Right hindlimb (tissue), 1 donor: ENCODE data around the gene ZBTB16.

Source experiments
- DNase-seq: peaks from one replicate; pipeline ENCODE4 v3.0.0-alpha.2; 2018

The ZBTB16 gene

DNA sequence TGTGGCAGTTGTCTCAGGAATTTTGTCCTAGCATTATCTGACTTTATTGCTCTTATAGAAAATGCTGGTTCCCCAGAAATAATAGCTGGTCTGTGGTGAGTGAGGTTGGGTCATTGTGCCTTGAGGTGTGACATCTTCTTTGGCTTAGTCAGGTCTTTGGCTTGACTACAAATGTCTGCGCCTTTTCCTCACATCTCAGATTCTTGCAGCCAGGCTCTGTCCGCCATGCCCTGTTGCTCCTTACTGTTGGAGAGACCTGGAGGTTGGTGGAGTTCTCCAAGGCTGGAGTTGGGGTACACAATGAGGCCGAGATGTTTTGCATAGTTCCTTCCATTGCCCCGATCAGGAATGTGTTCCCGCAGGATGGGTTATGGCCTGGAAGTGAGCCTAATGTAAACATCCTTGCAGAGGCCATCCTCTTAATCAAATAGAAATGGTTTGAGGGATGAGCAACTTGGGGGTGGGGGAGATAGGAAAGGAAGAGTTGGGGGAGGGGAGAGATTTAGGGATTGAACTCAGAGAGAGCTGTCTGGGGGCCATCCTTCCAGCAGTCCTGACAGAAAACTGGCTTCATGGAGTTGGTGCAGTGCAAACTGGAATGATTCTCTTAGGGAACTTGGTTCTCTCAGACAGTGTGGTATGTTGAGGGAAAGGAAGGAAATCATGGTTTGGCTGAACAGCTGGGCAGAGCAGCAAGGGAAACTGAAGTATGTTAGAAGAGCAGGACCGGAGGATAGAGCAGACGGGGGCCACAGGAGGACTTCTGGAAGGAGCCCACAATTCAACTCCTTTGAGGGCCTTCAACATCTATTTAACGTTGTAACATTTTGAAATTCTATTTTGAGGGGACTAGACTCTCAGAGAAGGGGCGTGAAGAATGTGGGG, 49.9 kb downstream of the ZBTB16 start:
- DNase-seq: no peak

DNA sequence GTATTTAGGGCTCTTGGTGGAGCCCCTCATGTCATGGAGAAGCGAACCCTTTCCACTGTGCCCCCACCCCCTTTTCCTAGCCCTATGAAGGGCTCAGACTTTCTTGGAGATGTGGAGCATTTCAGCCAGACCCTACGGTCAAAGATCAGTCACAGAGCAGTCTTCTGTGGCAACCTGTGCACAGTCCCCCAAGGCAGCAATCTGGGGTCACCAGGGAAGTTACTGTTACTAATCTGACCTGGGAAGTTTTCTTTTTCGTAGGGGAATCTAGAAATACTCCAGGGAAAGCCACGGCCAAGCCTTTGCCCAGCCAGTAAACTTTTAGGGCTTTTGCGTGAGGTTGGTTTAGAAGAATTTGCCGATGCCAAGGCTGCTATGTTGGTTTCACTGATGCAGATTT, 50.6 kb downstream of the ZBTB16 start:
- no peak for DNase-seq

DNA sequence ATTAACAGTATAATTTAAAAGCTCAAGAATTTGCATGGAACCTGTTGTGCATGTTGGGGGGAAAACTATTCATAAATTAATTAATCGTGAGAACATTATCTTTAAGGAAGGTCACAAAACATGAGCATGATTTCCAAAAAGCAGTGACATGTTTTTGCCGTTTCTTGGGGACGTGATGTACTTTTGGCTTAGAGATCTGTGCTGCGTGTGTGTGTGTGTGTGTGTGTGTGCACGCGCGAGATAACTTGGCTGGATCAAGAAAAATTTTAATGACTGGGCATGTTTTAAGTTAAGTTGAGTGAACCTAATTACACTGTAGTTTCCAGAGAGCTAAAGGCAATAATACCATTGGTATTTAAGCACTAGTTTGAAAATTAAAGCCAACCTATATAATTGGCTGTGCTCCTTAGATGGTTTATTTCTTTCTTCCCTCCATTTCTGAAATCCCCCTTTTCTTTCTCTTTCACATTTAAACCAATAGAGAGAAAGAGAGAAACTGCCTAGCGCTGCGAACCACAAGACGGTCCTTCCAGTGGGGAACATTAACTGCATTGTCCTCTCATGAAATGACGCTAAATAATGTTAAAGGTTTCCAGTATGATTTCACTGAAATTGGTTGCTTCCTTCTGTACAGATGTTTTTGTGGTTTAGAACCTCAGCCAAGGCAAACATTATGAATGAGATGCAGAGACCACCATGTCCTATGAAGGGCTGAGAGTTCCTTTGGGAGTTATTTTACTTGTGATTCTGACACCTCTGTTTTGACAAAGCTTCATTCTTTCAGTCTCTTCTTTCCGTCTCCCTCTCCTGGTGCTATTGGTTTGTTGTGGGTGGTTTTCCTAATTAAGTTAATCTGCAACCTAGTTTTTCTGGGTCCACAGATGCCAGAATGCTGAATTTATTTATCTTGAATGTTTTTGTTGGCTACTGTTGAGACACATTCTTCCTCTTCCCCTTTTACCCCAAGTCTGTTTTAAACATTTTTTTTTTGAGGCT, 51.7 kb downstream of the ZBTB16 start:
- DNase-seq: no peak

DNA sequence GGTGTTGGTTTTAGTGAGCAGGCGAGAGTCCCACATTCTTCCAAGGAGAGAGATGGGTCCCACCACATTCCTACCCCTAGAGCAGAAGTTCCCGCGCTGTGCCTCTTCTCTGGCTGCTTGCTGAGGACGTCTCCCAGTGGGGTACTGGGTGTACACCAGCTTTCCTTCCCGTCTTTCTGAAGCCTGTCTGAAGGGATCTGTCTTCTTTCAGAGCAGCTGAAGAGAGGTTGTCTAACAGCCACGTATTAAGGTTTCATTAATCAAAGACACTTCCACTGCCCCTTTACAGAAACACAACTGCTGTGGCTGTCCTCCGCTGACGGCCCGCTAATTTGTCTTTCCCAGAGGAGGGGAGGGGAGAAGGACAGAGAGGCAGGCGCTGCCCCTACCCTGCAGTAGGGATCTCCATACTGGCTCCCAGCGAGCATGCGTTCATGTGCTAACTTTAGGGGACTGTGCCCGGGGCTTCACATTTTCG, 56.0 kb downstream of the ZBTB16 start:
- DNase-seq: no peak

DNA sequence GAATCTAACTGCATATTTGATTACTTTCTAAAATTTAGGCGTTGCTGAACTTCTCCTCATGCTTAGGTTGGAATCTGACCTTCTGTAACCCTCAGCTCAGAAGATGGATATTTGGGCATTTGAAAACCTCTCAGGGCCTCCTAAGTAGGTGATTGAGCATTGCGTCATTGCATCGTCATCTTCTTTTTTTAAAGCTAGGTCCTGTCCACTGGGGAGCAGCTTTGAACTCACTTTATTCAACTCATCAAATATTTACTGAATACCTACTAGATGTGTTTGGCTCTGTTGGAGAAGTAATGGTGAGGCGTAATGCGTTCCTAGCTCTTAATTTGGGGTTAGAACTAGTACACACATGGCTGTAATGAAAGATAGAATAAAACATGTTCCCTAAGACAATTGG, 56.8 kb downstream of the ZBTB16 start:
- no peak for DNase-seq

DNA sequence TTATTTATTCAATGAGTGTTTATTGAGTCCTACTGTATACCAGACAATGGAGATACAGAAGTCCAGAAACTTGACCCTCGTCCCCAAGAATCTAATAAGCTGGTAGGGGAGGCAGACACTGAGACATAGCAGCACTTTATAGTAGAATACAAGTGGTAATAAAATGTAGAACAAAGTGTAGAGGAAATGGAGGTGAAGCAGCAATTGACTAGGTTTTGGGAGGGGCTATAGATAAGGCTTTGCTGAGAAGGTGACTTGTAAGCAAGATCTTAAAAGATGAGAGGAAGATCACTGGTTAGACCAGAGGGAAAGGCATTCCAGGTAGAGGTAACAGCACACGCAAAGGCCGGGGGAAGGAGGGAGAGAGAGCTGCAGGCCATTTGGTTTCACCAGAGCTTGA, 57.3 kb downstream of the ZBTB16 start:
- DNase-seq: no peak

DNA sequence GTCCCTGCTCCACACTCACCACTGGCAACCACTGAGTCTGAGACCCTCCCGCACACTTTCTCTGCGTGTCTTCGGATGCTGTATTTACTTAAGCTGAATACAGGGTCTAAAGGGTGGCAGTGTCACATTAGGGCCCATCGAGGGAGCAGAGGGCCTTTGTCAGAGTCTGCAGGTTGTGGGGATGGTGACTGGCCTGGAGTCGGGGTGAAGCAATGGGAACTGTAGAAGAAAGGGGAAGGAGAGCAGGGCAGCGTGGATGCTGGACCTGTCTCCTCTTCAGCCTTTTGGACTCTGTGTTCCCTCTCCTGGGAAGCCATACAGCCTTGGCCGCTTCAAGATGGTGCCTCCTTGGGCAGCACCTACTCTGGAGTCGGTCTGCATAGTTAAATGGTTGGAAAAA, 61.1 kb downstream of the ZBTB16 start:
- no peak for DNase-seq

DNA sequence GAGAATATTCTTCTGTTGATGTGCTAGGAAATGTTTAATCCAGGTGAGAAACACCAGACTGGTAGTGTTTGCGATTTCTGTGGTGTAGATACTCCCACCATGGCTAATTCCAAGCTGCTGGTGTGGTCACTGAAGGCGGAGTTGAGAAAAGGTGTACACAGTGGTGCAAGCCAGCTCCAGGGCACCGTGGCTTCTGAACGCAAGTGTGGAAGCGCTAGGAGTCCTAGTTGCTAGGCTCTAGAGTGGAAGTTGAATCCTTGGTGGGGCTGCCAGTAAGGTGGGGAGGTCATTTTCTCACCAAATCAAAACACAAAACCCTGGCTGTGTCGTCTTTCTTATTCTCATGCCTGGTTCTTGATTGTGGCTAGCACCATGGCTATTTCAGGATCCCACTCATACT, 61.6 kb downstream of the ZBTB16 start:
- DNase-seq: no peak

DNA sequence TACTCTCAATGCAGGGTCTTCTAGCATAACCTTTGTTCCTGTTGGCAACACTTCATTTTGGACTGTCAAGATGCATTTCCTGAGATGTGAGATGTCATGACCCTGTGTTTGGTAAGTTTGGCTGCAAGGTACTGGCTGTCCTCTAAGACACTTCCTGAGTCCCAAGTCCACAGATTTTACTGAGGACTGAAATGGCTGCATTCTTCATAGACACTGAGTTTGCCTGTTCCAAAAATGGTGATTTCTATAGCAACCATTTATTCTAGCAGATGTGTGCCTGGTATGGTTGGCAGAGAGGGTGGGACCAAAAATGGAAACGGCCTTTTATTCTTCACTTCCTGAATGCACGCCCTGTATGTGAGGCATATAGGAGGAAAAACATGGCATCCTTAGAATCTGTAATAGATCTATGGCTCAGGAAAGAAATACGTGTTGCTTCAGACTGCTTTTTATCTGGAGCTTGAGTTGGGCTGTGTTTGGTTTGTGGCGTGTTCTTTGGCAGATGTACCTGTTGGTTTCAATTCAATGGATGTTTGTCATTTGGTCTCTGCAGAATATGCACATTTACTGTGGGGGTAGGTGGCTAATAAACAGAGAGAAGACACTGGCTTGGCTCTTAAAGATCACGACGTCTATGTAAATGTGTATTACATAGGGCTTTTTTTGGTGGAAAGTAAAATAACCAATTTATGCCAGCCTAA, 62.4 kb downstream of the ZBTB16 start:
- DNase-seq: no peak

DNA sequence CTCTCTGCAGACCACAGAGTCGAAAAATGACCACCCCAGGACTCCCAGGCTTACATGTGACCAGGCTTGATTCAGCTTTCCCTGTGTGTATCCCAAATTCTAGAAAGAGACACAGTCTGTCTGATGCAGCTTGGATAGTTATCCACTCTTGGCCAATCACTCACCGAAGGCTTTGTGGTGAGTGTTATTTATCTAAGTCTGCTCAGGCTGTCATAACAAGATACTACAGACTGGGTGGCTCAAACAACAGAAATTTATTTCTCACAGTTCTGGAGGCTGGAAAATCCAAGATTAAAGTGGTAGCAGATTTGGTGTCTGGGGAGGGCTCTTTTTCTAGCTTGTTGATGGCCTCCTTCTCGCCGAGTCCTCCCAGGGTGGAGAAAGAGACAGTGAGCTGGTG, 63.2 kb downstream of the ZBTB16 start:
- DNase-seq: no peak

DNA sequence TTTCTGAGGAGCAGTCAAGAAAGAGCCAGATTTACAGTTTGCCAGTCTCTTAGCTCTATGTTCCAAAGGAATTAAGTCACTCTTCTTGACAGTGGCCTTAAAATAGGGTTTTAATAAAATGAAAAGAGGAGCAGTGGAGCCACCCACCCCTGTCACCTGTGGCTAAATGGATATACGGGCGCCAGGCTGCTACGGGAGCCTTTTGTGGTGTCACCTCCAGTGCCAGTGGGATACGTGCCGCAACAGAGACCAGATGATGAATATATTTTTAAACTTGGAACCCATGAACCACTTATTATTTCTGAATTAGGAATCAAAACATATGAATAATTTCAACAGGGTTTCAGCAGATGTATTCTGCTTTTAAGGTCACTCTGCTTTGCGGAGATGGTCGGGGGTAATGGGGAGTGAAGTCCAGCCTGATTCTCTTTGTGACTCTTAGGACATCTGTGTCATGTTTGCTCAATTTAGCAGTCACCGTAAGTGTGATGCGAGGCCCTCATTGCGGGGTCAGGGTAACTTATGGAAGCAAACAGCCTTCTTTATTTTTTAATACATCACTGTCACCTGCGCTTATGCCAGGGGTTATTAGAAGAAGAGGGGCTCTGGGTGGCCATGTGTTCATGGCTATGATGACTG, 64.3 kb downstream of the ZBTB16 start:
- no peak for DNase-seq

DNA sequence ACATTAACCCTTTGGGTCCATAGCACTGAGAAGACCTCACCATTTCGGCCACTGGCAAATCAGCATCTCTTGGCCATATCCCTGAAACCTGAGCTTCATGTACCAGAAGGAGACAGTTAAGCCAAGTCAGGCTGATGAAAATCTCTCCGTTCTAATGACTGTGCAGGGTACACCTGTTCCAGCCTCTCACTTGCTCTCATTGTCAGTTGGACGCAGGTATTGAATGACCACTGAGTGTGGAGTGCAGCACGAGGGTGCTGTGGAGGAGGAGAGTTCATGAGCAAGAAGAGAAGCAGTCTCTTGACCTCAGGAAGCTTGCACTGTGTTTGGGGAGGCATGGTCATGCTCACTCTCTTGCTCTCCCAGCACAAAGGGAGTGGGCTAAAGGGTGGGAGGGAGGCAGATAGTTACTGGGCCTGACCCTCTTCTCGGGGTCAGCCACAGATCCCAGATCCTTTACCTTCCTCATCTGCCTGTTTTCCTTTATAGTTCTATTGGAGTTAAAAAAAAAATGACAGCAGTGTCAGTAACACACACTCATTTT, 65.2 kb downstream of the ZBTB16 start:
- DNase-seq: no peak

DNA sequence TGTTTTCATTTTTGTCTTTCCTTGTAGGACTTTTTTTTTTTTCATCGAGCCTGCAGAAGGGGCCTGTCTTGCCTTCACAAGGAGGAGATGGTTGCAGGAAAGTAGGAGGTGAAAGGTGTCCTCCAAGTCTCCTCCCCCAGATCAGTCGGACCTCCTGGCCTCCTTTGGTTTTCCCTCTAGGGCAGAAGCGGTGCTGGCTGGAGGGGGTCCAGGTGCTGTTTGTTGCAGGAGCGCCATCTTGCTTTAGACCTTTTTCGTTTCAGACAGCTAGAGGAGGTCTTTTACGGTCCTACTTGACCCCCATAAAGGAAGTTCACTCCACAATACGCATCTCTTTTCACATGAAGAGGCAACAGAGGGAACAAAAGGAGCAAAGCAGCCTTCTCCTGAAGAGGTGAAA, 66.0 kb downstream of the ZBTB16 start:
- DNase-seq: no peak

DNA sequence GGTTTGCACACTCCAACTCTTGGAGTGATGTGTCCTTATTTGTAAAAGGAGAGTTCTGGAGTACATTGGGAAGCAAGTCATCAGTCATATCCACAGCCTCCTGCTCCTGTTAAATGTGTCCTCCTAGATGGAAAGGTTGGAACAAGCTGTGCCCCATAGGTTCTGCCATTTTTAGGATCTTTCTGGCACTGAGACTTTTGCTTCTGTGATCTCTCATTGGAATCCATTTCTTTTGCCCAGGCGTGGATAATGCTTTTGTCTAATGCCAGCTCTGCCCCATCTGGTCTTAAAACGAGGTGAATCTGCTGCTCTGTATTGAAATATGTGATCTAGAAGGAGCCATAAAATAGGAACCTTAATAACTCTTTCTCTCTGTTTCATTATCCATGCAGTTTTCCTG, 66.4 kb downstream of the ZBTB16 start:
- no peak for DNase-seq

DNA sequence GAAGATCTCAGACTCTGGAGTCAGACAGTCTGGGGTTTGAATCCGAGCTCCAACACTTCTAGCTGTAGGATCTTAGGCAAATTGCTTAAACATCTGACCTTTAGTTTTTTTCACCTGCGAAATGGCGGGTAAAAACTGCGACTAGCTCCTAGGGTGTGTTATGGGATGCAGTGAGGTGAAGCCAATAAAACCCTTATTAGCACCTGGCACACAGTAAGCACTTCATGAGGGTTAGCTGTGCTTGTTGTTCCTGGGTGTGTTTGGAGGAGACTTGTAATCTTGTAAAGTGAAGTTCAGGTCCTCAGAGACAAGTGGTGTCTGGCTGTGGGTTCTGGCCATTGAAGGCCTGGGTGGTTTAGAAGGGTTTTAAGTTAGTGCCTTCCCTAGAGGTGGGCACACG, 68.9 kb downstream of the ZBTB16 start:
- DNase-seq: no peak

DNA sequence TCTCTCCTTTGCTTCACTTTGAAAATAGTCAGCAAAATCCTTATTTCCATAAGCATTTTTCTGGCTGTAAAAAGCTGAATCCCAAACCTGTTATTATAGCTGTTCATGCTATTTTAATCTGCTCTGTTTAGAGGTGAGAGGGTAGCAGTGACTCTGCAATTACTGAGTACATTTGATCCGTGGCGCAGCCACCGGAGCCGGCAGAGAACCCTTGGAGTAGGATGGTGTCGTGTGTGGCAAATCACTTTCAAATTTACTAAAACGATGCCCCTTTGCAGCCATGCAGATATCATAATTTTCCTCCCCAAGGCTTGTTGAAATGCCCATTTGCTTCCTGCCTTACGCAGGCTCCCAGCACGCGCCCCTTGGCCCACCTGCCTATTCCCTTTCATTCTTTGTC, 69.6 kb downstream of the ZBTB16 start:
- no peak for DNase-seq

DNA sequence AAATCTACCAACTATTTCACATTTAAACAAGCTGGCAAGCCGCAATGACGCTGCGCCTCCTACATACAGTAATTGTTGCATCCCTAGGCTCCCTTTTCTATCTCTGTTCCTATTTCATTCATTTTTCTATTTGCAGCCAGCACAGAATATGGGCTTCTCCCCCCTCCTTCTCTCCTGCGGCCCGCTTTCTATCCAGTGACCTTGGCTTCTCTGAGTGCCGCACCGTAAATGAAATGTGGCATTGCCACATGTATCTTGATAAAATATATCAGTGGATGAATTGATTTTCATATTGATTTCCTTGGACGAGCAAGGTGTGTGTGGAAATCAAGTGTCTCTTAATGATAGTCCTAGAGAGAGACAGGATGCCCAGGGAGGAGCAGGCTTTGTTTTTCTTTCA, 70.2 kb downstream of the ZBTB16 start:
- DNase-seq: no peak

DNA sequence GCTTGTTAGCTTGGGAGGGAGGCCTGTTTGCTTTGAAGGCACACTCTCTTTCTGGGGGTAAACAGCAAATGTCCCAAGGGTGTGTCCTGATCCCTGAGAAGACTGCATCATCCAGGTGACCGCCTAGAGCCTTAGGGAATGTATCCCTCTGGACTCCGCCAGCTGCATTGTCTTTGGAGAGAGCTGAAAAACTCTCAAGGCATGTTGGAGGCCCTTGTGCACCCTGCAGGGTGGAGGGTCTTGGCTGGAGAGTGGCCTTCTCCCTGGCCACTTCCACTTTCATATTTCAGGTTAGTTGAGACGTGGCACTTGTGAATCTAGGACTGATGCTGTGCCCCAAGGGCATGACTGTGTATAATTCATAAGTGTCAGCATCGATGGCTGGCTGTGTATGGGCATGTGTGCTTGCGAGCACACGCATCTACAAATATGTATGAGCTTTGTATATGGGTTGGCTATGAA, 70.6 kb downstream of the ZBTB16 start:
- no peak for DNase-seq

DNA sequence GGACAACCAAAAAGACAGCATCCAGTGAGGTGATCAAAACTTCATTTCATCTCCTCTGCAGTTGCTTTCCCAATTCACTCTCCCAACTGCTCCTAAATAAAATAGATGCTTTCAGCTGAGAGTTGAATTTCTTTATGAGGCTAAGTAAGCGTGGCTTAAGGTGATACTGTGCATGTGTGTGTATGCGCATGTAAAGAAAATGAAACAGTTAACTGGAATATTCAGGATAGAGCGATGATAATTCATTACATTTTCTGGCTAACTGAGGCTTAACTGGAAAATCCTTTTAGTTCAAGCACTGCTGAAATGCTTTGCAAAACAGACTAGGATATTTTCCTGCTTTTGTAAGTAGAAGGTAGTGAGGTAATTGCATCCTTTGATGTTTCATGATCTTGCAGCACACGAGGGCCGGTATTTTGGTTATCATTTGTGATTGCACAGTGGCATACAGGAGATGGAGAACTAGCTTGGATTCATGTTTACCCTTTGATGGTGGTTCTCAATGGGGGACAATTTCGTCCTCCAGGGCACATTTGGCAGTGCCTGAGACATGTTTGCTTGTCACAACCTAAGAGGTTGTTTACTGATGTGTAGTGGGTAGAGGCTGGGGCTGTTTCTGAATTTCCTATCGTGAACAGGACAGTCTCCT, 71.2 kb downstream of the ZBTB16 start:
- no peak for DNase-seq

DNA sequence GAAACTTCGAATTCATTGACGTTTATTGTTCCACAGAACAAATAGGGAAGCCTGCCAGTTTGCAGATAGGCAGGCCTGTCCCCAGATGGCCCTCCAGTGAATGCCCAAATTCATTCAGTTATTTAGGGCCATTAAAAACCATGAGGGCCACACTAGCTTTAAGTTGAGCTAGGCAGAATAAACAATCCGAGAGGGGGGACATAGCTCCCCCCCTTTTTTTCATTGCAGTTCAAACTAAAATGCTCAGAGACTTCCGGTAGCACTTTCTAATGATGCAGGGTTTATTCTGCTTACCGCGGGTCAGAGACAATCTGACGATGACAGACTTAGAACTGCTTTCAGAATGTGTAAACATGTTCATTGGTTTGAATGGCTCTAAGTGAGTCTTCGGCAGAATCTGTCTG, 72.0 kb downstream of the ZBTB16 start:
- no peak for DNase-seq

DNA sequence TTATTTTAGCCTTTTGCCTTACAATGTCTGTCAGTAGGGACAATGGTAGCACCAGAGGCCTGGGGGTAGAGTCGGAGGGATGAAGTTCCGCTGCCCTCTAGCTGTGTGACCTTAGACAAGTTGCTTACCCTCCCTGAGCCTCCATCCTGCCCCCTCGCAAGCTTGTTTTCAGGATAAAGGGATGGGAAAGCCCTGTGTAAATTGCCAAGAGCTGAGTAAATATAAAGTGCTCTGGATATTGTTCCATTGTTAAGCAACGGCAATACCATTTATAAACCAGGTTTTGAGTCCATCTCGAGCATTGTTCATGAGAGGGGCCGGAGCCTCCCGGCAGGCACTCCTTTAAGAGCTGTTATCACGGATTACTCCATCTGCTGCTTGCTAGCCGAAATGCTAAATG, 72.9 kb downstream of the ZBTB16 start:
- no peak for DNase-seq

DNA sequence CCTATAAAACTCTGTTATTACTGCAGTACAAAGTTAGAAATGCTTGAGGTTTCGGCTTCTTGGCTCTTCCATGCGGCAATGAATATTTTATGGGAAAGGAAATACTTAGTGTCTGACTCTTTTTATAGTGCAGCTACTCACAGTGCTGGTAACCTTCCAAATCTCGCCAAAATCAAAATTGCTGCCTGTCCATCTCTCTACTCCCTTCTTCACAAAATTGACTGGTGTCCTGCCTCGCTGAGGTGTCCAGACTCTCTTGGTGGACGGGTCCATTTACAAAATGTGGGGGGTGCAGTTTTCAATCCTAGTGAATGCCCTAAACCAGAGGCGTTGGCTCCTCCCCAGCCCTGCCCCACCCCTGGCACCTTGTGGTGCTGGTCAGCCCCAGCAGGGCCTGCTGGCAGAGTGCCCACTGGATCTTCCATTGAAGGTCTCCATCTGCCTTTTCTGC, 73.5 kb downstream of the ZBTB16 start:
- no peak for DNase-seq
